Activated CD4-positive, alpha-beta T cell treated with anti-CD3 and anti-CD28 coated beads, Interleukin-2, Interleukin-6, amounts not matched to agents 100 ng/mL and 50 ng/mL, durations not matched to agents 16 hours and 8 hours (primary cell): ENCODE measurements around the gene SPC24.
"Not testable (repeated sequence)": the region's sequence is repeated elsewhere in the genome, so short reads cannot be mapped to it uniquely, and the experiment has no call there.

ENCODE experiments used
- DNase-seq: peaks from one replicate; pipeline ENCODE4 v3.0.0-alpha.2; 2020

Gene SPC24

DNA sequence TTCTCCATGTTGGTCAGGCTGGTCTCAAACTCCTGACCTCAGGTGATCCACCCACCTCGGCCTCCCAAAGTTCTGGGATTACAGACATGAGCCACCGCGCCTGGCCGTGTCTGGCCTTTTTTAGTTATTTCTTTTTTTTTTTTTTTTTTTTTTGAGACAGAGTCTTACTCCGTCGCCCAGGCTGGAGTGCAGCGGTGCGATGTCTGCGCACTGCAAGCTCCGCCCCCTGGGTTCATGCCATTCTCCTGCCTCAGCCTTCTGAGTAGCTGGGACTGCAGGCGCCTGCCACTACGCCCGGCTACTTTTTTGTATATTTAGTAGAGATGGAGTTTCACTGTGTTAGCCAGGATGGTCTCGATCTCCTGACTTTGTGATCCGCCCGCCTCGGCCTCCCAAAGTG, 33.6 kb downstream of the SPC24 start:
- DNase-seq: not testable (repeated sequence)

DNA sequence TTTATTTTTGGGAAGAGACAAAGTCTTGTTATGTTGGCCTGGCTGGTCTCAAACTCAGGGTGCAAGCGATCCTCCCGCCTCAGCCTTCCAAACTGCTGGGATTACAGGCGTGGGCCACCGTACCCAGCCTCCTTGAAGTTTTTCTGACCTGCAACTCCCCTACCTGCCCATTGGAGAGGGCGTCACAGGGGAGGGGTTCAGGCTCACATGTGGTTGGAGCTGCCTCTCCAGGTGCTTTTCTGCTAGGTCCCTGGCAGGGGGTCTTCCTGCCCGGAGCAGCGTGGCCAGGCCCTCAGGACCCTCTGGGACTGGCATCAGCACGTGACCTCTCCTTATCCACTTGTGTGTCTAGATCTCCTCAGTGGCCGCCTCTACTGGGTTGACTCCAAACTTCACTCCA, 39.1 kb downstream of the SPC24 start:
- DNase-seq: no peak

GRCh38 chr19:11115895-11116446, 39.6 kb downstream of the SPC24 start:
- no peak for DNase-seq

DNA sequence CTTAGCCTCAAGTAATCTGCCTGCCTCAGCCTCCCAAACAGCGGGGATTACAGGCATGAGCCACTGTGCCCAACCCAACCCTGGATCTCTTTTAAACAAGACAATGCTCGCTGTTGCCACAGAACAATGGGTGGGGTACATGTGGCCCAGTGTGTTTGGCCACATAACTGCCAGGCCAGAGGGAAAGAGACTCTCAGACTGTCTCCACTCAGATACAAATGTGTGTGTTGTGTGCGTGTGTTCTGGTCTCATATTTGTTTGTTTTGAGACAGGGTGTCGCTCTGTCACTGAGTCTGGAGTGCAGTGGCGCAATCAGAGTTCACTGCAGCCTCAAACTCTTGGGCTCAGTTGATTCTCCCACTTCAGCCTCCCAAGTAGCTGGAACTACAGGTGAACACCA, 40.5 kb downstream of the SPC24 start:
- DNase-seq: no peak

DNA sequence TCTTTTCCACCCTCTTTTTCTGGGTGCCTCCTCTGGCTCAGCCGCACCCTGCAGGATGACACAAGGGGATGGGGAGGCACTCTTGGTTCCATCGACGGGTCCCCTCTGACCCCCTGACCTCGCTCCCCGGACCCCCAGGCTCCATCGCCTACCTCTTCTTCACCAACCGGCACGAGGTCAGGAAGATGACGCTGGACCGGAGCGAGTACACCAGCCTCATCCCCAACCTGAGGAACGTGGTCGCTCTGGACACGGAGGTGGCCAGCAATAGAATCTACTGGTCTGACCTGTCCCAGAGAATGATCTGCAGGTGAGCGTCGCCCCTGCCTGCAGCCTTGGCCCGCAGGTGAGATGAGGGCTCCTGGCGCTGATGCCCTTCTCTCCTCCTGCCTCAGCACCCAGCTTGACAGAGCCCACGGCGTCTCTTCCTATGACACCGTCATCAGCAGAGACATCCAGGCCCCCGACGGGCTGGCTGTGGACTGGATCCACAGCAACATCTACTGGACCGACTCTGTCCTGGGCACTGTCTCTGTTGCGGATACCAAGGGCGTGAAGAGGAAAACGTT, 42.4 kb downstream of the SPC24 start:
- DNase-seq: no peak

DNA sequence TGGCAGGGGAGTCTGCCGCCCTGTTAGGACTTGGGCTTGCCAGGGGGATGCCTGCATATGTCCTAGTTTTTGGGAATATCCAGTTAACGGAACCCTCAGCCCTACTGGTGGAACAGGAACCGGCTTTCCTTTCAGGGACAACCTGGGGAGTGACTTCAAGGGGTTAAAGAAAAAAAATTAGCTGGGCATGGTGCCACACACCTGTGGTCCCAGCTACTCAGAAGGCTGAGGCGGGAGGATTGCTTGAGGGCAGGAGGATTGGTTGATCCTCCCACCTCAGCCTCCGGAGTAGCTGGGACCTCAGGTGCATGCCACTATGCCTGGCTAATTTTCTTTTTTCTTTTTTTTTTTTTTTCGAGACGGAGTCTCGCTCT, 43.8 kb downstream of the SPC24 start:
- DNase-seq: no peak

DNA sequence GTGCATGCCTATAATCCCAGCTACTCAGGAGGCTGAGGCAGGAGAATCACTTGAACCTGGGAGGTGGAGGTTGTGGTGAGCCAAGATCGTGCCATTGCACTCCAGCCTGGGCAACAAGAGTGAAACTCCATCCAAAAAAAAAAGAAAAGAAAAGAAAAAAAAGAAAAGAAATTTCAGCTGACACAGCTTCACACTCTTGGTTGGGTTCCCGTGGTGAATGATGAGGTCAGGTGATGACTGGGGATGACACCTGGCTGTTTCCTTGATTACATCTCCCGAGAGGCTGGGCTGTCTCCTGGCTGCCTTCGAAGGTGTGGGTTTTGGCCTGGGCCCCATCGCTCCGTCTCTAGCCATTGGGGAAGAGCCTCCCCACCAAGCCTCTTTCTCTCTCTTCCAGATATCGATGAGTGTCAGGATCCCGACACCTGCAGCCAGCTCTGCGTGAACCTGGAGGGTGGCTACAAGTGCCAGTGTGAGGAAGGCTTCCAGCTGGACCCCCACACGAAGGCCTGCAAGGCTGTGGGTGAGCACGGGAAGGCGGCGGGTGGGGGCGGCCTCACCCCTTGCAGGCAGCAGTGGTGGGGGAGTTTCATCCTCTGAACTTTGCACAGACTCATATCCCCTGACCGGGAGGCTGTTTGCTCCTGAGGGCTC, 44.3 kb downstream of the SPC24 start:
- no peak for DNase-seq

DNA sequence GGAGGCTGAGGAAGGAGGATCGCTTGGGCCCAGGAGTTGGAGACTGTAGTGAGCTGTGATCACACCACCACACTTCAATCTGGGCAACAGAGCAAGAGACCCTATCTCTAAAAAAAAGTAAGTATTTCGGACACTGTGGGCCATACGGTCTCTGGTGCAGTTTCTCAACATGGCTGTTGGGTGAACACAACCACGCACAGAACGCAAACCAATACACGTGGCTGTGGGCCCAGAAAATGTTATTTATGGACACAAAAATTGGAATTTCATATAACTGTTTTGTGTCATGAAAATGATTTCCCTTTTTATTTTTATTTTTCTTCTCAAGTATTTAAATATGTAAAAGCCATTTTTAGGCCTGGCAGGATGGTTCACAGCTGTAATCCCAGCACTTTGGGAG, 46.8 kb downstream of the SPC24 start:
- DNase-seq: no peak

- no peak for DNase-seq
Measured at GRCh38 chr19:11106477-11106876, 49.1 kb downstream of the SPC24 start.

GRCh38 chr19:11105014-11105636, 50.5 kb downstream of the SPC24 start:
- DNase-seq: no peak

GRCh38 chr19:11103667-11104066, 51.9 kb downstream of the SPC24 start:
- DNase-seq: not testable (repeated sequence)

- DNase-seq: no peak
Measured at GRCh38 chr19:11102944-11103343, 52.6 kb downstream of the SPC24 start.

DNA sequence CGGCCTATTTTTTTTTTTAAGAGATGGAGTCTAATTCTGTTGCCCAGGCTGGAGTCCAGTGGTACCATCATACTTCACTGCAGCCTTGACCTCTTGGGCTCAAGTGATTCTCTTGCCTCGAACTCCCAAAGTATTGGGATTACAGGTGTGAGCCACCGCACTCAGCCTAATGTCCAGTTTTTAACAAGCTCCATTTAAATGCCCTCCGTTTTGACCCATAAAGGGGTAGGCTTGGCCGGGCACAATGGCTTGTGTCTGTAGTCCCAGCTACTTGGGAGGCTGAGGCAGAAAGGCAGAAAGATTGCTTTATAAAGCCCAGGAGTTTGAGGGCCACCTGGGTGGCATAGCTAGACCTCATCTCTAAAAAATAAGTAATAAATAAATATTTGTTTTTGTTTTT, 54.5 kb downstream of the SPC24 start:
- no peak for DNase-seq

DNA sequence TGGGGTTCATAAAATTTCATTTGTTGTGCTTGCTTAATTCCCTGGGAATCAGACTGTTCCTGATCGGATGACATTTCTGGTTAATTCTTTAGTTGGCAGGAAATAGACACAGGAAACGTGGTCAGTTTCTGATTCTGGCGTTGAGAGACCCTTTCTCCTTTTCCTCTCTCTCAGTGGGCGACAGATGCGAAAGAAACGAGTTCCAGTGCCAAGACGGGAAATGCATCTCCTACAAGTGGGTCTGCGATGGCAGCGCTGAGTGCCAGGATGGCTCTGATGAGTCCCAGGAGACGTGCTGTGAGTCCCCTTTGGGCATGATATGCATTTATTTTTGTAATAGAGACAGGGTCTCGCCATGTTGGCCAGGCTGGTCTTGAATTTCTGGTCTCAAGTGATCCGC, 55.5 kb downstream of the SPC24 start:
- no peak for DNase-seq

GRCh38 chr19:11098861-11099260, 56.7 kb downstream of the SPC24 start:
- DNase-seq: no peak

DNA sequence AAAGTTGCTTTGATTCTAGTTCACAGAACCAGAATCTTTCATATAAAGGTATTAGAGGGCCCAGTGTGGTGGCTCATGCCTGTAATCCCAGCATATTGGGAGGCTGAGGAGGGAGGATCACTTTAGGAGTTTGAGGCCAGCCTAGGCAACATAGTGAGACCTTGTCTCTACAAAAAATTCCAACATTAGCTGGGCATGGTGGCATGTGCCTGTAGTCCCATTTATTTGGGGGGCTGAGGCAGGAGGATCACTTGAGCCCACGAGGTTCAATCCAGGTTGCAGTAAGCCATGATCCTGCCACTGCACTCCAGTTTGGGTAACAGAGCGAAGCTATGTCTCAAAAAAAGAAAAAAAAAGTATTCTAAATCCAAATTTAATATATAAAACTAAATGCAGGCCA, 57.3 kb downstream of the SPC24 start:
- no peak for DNase-seq

DNA sequence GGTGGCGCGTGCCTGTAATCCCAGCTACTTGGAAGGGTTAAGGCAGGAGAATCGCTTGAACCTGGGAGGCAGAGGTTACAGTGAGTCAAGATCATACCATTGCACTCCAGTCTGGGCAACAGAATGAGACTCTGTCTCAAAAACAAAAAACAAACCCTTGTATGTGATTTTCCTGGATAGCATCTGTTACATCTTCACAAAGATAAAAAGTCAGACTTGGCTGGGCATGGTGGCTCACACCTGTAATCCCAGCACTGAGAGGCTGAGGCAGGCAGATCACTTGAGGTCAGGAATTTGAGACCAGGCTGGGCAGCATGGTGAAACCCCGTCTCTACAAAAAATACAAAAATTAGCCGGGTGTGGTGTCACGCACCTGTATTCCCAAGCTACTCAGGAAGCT, 58.2 kb downstream of the SPC24 start:
- DNase-seq: not testable (repeated sequence)

- DNase-seq: peak; percentile 65
Measured at GRCh38 chr19:11096210-11096841, 59.3 kb downstream of the SPC24 start.
